Measurements from ENCODE around the gene SURF1.
"Not testable (repeated sequence)": the region's sequence is repeated elsewhere in the genome, so short reads cannot be mapped to it uniquely, and the experiment has no call there.

Gene SURF1

GRCh38 chr9:133317551-133317950, 38.7 kb downstream of the SURF1 start:
- not testable (repeated sequence) for DNase-seq

GRCh38 chr9:133315997-133316396, 40.3 kb downstream of the SURF1 start:
- no peak for DNase-seq

- DNase-seq: no peak
These were observed 46.7 kb downstream of the SURF1 start for GRCh38 chr9:133309608-133310007.

GRCh38 chr9:133307301-133307700, 49.0 kb downstream of the SURF1 start:
- DNase-seq: no peak

- no peak for DNase-seq
These were observed 49.8 kb downstream of the SURF1 start for GRCh38 chr9:133306242-133307204.

GRCh38 chr9:133305731-133306130, 50.6 kb downstream of the SURF1 start:
- DNase-seq: no peak

GRCh38 chr9:133304477-133305377, 51.6 kb downstream of the SURF1 start:
- no peak for DNase-seq

- no peak for DNase-seq
These were observed 52.2 kb downstream of the SURF1 start for GRCh38 chr9:133304158-133304470.

- no peak for DNase-seq
These were observed 52.8 kb downstream of the SURF1 start for GRCh38 chr9:133303266-133304157.

All from activated naive CD4-positive, alpha-beta T cell (primary cell).